ENCODE data around the gene PAPLN.
"Not testable (repeated sequence)": the region's sequence is repeated elsewhere in the genome, so short reads cannot be mapped to it uniquely, and the experiment has no call there.

Gene PAPLN

DNA sequence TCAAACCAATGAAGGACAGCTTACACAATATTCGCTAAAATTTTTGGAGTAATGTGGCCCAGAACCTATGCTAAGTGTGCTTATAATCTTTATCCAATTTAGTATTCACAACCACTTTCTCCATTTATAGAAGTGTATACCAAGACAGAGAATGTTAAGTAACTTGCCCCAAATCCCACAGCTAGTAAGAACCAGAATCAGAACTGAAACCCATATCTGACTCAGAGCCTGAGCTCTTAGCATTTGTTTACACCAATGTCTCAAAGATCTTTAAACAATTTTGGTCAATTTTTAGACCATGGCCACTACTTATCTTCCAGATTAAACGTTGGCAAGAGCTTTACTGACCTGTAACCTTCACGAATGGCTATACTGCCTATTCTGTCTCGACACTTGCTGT lies 53.0 kb downstream of the PAPLN start:
- no peak for DNase-seq (ENCODE audit: low read depth)

DNA sequence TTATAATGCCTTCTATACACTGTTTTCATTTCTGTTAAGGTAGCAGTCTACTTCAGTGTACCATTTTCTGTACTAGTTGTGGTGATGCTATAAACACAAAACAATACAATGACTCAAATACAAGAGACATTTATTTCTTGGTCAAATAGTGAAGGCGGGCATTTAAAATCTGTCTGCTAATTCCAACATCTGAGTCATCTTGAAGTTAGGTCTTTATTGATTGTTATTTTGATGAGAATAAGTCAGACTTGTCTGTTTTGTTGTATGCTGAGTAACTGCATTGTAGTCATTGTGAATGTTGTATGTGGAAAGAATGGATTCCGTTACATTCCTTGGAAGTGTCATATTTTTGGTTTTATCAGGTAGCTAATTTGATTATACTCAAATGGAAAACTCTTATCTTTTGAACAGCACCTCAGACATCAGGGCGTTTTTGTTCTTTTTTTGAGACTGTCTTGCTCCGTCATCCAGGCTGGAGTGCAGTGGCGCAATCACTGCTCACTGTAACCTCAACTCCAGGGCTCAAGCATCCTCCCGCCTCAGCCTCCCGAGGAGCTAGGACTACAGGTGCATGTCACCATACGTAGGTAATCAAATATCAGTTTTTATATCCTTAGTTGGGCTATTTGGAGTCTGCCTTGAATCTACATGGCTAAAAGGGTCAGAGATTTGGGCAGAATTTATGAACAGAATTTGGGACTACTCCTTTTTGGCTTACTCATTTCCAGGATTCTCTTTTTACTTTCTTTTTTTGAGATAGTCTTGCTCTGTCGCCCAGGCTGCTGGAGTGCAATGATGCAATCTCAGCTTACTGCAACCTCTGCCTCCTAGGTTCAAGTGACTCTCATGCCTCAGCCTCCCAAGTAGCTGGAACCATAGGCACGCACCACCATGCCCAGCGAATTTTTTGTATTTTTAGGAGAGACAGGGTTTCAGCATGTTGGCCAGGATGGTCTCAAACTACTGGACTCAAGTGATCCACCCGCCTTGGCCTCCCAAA lies 56.8 kb downstream of the PAPLN start:
- DNase-seq (ENCODE audit: low read depth): no peak

DNA sequence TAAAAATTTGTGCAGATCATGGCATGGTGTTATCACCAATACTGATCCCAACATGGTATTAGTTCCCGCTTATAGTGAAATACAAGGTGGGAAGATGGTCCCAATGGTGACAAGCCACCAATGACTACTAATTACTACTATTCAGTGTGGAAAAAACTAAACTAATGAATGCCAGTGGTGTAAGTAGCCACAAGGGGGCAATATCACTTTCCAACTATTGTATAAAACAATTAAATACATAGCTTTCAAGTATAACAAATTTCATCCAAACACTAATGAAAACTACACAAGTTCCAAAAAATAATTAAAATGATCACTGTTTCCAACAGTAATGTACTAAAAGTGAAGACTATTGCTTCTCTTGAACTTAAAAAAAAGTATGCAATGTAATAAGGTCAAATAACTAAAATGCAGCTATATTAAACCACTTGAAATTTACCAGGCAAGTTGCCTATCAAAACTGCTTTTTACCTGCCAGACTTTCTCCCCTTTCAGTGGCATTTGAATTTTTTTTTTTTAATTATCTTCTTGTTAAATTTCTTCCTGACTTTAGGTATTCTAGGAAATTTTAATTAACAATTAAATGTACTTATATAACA lies 58.0 kb downstream of the PAPLN start:
- DNase-seq (ENCODE audit: low read depth): peak; percentile 12

DNA sequence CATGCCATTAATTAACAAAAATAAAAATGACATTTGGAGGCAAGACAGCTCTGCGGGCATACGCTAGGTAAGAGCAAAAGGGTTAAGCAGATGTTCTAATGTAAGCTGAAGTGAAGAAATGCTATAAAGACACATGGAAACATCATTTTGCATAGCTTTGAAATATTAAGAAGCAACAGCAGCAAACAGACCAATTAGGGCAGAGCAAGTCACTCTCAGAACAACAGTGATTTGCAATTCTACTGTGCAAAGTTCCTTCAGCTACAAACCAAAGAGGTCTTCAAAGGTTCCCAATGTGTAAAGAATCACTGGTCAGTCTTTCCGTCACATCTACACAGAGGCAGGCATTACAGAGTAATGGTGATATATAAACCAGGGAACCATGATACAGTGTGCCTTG lies 68.2 kb downstream of the PAPLN start:
- no peak for DNase-seq (ENCODE audit: low read depth)

DNA sequence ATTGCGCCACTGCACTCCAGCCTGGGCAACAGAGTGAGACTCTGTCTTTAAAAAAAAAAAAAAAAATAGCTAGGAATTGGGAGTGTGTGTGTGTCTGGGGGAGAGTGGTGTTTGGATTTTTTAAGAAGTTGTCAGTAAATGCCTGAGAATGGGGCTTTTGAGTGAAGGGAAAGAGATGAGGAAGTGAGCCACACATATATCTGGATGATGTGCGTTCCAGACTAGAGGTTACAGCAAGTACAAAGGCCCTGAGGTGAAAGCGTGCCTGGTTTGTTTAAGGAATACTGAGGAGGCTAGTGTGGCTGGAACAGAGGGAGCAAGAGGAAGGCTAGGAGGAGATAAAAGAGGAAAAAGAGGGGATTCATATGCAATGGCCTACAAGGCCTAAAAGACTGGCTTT lies 70.0 kb downstream of the PAPLN start:
- DNase-seq (ENCODE audit: low read depth): no peak

DNA sequence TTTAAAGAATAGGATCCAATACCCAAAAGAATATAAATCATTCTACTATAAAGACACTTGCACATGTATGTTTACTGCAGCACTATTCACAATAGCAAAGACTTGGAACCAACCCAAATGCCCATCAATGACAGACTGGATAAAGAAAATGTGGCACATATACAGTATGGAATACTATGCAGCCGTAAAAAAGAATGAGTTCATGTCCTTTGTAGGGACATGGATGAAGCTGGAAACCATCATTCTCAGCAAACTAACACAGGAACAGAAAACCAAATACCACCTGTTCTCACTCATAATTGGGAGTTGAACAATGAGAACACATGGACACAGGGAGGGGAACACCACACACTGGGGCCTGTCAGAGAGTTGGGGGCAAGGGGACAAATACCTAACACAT lies 71.9 kb downstream of the PAPLN start:
- DNase-seq (ENCODE audit: low read depth): not testable (repeated sequence)

DNA sequence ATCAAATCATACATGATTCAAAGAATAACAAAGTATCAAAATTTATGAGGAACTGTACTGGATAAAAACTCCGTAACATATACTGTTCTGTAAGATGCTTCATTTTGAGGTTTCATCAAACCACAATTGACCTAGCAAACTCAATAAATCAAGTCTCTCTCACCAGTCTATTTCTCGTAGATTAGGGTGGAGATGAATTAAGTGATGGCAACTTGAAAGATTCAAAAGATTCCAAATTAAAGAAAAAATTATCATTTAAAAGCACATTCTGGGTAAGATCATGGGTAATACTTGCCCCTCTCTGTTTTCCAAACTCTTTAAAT lies 74.4 kb downstream of the PAPLN start:
- DNase-seq (ENCODE audit: low read depth): no peak

DNA sequence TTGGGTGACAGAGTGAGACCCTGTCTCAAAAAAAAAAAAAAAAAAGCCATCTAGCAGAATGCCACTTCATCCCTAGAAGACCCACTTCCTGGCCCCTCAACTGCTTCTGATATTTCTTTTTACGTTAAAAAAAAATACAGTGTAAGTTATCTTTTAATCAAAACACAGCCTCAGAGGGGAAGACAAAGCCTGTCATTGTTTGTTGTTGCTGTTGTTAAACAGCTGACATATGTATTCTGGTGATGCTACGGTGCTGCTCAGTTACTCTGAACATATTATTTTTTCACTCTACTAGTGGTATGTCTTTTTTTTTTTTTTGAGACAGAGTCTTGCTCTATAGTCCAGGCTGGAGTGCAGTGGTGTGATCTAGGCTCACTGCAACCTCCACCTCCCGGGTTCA lies 75.4 kb downstream of the PAPLN start:
- DNase-seq (ENCODE audit: low read depth): no peak

DNA sequence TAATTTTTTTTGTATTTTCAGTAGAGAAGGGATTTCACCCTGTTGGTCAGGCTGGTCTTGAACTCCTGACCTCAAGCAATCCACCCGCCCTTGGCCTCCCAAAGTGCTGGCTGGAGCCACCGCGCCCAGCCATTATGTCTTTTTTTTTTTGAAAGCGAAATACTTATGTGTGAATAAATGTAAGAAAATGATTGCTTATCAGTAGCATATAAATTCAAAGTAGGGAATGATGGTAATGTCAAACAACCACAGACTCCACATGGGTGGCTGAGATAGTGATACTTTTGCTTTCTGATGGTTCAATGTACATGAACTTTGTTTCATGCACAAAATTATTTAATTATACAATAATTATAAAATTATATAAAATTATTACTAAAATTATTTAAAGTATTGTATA lies 75.8 kb downstream of the PAPLN start:
- DNase-seq (ENCODE audit: low read depth): no peak

DNA sequence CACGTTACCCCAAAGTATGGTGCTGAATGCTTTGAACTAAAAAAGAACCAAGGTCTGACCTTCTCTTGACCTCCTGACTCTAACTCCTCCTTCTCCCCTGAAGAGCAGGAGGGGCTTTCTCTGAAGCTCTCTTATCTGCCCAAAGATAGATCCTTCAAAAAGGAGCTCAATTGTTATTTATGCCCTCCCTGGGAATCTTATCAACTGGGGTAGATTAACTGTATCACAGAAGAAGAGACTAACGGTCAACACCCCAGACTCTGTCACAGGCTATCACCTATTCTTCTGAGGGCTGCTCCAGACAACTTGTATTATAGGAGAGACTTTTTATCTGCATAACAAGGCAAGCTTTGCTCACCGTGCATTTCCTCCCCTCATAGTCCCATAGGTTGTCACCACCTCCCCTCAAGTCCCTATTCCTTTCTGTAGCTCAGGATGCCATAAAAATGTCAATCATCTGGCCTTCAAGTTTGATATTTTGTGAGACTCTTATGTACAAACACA lies 86.6 kb downstream of the PAPLN start:
- DNase-seq (ENCODE audit: low read depth): no peak

Measured in fibroblast of gingiva (primary cell).